ENCODE results near the gene PTPRN2.

The PTPRN2 gene

DNA sequence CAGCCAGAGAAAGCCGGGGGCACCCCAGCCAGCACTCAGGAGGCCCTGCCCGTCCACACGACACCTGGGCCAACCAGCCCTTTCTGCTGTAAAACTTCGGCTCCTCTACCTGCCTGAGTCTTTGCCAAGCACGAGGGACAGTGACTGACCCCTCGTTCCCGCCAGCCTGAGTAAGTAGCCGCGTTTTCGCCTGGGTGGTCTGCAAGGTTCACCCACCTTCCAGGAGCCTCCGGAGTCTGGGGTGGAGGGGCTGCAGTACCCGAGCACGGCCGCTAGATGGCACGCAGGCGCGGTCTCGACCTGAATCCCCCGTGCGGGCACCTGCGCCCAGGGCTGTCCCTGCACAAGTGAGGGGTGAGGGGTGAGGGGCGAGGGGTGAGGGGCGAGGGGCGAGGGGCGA lies 192.7 kb downstream of the PTPRN2 start:
- Mint-ChIP-seq H3K27ac (no peak overlapping the region), H3K36me3 (ENCODE audit: low read depth) (no peaks in the 10 kb centered on the region), H3K4me3 (no peak overlapping the region), H3K27me3 (ENCODE audit: low read depth, poor library complexity) (peaks cover 9% of the 10 kb centered on the region), H3K9me3 (peaks cover 19% of the 10 kb centered on the region), H3K4me1 (peaks cover 15% of the 10 kb centered on the region)
- TF ChIP-seq, protein P1, sequence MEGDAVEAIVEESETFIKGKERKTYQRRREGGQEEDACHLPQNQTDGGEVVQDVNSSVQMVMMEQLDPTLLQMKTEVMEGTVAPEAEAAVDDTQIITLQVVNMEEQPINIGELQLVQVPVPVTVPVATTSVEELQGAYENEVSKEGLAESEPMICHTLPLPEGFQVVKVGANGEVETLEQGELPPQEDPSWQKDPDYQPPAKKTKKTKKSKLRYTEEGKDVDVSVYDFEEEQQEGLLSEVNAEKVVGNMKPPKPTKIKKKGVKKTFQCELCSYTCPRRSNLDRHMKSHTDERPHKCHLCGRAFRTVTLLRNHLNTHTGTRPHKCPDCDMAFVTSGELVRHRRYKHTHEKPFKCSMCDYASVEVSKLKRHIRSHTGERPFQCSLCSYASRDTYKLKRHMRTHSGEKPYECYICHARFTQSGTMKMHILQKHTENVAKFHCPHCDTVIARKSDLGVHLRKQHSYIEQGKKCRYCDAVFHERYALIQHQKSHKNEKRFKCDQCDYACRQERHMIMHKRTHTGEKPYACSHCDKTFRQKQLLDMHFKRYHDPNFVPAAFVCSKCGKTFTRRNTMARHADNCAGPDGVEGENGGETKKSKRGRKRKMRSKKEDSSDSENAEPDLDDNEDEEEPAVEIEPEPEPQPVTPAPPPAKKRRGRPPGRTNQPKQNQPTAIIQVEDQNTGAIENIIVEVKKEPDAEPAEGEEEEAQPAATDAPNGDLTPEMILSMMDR (IDR thresholded peaks at IDR 0.05) = peak; percentile 73
- peak; percentile 86 for DNase-seq

DNA sequence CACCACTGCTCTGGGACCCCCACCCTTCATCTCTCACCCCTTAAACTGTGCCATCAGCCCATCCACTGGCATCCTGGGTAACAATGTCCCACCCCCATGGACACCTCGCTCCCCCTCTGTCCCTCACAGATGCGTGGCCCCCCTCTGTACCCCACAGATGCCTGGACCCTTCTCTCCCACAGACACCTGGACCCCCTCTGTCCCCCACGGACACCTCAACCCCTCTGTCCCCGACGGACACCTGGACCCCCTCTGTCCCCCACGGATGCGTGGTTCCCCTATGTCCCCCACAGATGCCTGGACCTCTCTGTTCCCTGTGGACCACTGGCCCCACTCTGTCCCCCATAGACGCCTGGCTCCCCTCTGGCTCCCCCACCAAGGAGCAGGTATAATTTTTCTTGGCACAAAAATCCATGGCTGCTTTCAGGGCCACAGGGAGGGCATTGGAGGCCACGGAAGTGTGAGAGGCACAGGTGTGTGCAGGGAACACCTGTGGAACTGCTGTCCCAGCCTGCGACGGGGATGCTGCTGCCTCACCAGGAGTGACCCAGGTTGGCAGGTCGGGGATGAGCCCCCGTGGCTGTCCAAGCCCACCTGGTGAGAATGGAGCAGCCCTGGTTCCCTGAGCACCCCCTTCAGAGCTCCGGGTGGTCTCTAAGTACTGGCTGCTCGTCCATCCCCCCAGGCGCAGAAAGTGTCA lies 193.5 kb downstream of the PTPRN2 start:
- peaks cover 9% of the 10 kb centered on the region for H3K27me3 Mint-ChIP-seq (ENCODE audit: low read depth, poor library complexity)
- TF ChIP-seq, protein P1 (IDR thresholded peaks at IDR 0.05) = no peak
- peaks cover 19% of the 10 kb centered on the region for H3K4me1 Mint-ChIP-seq
- DNase-seq = no peak
- no peak overlapping the region for H3K27ac Mint-ChIP-seq
- H3K36me3 Mint-ChIP-seq (ENCODE audit: low read depth) = no peaks in the 10 kb centered on the region
- peaks cover 13% of the 10 kb centered on the region for H3K9me3 Mint-ChIP-seq
- H3K4me3 Mint-ChIP-seq = no peak overlapping the region

DNA sequence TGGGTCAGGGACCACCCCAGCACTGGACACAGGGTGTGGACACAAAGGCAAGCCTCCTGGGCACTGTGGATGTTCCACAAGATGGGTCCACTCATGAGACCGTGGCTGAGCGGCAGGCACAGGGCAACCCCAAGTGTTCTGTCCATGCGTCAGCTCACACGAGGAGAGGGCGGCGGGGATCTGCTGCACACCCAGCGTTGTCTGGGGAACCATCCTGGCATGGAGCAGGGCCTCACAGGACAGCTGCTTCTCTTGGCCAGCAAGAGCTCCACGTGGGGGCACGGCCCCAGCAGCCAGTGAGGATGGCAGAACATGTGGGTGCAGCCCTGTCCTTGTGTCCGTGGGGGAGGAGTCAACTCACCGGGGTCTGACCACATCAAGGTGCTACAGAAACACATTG lies 195.4 kb downstream of the PTPRN2 start:
- Mint-ChIP-seq H3K27me3 (ENCODE audit: low read depth, poor library complexity) (peaks cover 20% of the 10 kb centered on the region), H3K9me3 (no peaks in the 10 kb centered on the region), H3K4me1 (peaks cover 19% of the 10 kb centered on the region), H3K36me3 (ENCODE audit: low read depth) (no peaks in the 10 kb centered on the region), H3K27ac (no peak overlapping the region), H3K4me3 (no peak overlapping the region)
- DNase-seq = no peak
- TF ChIP-seq, protein P1 (IDR thresholded peaks at IDR 0.05) = no peak

DNA sequence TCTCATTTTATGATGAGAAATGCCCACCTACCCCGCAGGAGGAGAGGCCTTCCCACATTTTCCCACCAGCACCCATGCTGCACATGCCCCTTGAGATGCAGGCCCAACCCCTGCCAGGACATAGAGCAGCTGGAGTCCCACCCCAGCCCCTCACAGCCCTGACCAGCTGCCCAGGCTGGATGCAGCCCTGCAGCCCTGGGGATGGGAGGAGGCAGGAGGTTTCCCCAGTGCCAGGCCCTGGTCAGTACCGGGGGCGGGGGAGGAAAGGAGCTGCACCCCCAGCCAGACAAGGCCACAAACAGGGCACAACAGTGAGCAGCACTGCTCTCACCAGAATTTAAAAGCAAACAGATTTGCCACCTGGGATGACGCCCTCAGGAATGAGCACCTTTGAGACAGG lies 196.1 kb downstream of the PTPRN2 start:
- Mint-ChIP-seq H3K9me3 (no peaks in the 10 kb centered on the region), H3K4me1 (peaks cover 12% of the 10 kb centered on the region), H3K27me3 (ENCODE audit: low read depth, poor library complexity) (peaks cover 27% of the 10 kb centered on the region), H3K27ac (no peak overlapping the region), H3K4me3 (no peak overlapping the region), H3K36me3 (ENCODE audit: low read depth) (no peaks in the 10 kb centered on the region)
- TF ChIP-seq, protein P1 (IDR thresholded peaks at IDR 0.05) = no peak
- DNase-seq = no peak

DNA sequence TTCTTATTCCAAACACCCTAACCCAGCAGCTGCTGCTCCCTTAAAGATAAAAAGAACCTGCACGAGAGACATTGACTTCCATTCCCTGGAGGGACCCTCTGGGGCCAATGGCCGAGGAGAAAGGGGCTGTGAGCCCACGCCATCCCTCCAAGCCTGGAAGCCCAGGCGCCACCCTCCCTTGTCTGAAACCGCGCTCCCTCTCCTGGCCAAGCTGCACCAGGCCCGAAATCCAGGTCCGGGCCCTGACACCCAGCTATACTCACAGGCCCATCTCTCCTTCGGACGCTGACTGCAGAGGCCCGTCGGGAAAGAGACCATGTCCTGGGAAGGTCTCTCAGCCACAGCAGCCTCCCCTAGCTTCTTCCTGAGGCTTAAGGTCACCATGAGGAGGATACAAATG lies 196.5 kb downstream of the PTPRN2 start:
- H3K27ac Mint-ChIP-seq = no peak overlapping the region
- peaks cover 8% of the 10 kb centered on the region for H3K4me1 Mint-ChIP-seq
- TF ChIP-seq, protein P1 (IDR thresholded peaks at IDR 0.05) = no peak
- DNase-seq = no peak
- H3K9me3 Mint-ChIP-seq = no peaks in the 10 kb centered on the region
- peaks cover 27% of the 10 kb centered on the region for H3K27me3 Mint-ChIP-seq (ENCODE audit: low read depth, poor library complexity)
- no peak overlapping the region for H3K4me3 Mint-ChIP-seq
- H3K36me3 Mint-ChIP-seq (ENCODE audit: low read depth) = no peaks in the 10 kb centered on the region

DNA sequence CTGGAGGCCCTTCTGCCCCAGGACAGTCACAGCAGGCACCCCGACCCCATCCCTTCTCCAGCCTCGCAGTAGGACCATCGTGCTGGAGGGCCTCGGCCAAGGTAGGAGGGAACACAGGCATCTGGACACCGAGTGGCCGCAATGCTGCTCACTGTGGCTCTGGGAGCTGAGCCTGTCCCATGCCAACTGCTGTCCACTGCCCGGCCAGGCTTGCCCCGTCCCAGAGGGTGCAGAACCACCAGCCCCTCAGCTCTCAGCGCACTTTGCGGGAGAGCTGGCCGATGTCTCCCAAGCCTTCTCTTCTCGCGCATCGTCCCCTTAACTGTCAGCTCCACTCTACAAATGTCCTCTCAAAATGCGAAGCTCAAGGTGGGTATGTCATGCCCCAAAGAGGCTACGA lies 197.2 kb downstream of the PTPRN2 start:
- TF ChIP-seq, protein P1 (IDR thresholded peaks at IDR 0.05) = no peak
- Mint-ChIP-seq H3K27me3 (ENCODE audit: low read depth, poor library complexity) (peaks cover 27% of the 10 kb centered on the region), H3K27ac (no peak overlapping the region), H3K4me1 (peaks cover 8% of the 10 kb centered on the region), H3K9me3 (no peaks in the 10 kb centered on the region), H3K4me3 (no peak overlapping the region), H3K36me3 (ENCODE audit: low read depth) (no peaks in the 10 kb centered on the region)
- DNase-seq = no peak

Measured in nephron progenitor cell (in vitro differentiated cells).